PC-9 (cell line): ENCODE measurements around the gene IFT57.

Source experiments
- EZH2 ChIP-seq: fragments of 200-600 bp; sonication (generic); IDR thresholded peaks from 2 replicates; pipeline ENCODE4 v1.8.0; 2017; ENCODE audit warnings: antibody characterized with exemption, low read depth
- TF ChIP-seq, protein P1 (sequence below): fragments of 200-600 bp; sonication (generic); conservative IDR thresholded peaks from 2 replicates; pipeline ENCODE4 v1.6.1; 2017; ENCODE audit warnings: mixed run types, antibody characterized with exemption, mild to moderate bottlenecking, moderate library complexity

GRCh38 chr3:108235290-108235689, 13.1 kb upstream of the IFT57 start:
- no peak for TF ChIP-seq EZH2
- TF ChIP-seq, protein P1, sequence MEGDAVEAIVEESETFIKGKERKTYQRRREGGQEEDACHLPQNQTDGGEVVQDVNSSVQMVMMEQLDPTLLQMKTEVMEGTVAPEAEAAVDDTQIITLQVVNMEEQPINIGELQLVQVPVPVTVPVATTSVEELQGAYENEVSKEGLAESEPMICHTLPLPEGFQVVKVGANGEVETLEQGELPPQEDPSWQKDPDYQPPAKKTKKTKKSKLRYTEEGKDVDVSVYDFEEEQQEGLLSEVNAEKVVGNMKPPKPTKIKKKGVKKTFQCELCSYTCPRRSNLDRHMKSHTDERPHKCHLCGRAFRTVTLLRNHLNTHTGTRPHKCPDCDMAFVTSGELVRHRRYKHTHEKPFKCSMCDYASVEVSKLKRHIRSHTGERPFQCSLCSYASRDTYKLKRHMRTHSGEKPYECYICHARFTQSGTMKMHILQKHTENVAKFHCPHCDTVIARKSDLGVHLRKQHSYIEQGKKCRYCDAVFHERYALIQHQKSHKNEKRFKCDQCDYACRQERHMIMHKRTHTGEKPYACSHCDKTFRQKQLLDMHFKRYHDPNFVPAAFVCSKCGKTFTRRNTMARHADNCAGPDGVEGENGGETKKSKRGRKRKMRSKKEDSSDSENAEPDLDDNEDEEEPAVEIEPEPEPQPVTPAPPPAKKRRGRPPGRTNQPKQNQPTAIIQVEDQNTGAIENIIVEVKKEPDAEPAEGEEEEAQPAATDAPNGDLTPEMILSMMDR: no peak
